ENCODE measurements around the gene RFC2.

DNA sequence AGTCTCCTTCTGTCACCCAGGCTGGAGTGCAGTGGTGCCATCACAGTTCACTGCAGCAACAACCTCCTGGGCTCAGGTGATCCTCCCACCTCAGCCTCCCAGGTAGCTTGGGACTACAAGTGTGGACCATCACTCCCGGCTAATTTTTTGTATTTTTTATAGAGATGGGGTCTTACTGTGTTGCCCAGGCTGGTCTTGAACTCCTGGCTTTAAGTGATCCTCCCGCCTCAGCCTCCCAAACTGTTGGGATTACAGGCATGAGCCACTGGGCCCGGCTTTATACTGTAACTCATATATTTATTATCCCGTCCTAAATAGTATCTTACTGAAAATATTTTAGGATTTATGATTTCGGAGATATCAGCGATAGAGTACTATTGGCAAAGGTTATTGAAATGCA lies 69.2 kb downstream of the RFC2 start:
- TF ChIP-seq, protein P1, sequence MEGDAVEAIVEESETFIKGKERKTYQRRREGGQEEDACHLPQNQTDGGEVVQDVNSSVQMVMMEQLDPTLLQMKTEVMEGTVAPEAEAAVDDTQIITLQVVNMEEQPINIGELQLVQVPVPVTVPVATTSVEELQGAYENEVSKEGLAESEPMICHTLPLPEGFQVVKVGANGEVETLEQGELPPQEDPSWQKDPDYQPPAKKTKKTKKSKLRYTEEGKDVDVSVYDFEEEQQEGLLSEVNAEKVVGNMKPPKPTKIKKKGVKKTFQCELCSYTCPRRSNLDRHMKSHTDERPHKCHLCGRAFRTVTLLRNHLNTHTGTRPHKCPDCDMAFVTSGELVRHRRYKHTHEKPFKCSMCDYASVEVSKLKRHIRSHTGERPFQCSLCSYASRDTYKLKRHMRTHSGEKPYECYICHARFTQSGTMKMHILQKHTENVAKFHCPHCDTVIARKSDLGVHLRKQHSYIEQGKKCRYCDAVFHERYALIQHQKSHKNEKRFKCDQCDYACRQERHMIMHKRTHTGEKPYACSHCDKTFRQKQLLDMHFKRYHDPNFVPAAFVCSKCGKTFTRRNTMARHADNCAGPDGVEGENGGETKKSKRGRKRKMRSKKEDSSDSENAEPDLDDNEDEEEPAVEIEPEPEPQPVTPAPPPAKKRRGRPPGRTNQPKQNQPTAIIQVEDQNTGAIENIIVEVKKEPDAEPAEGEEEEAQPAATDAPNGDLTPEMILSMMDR (conservative IDR thresholded peaks at IDR 0.05; ENCODE audit: low read length), result no peak
- TF ChIP-seq EZH2phosphoT487 (IDR thresholded peaks at IDR 0.05; ENCODE audit: borderline replicate concordance), result no peak

Data from Loucy (cell line).